HG03045 (cell line): ENCODE measurements around the gene ADAMTS14.

Experiments used
- ATAC-seq: cut with Tn5 transposase; IDR thresholded peaks from one replicate; pipeline ENCODE4 v1.9.1; 2021; ENCODE audit warnings: mild to moderate bottlenecking, moderate library complexity; ENCODE audit not compliant: unreplicated experiment

The ADAMTS14 gene

GRCh38 chr10:70781461-70782051, 109.2 kb downstream of the ADAMTS14 start:
- ATAC-seq = no peak

- ATAC-seq = no peak
These were observed 109.9 kb downstream of the ADAMTS14 start for GRCh38 chr10:70782086-70782745.

- no peak for ATAC-seq
These were observed 110.7 kb downstream of the ADAMTS14 start for GRCh38 chr10:70782746-70783680.

GRCh38 chr10:70784016-70784415, 111.7 kb downstream of the ADAMTS14 start:
- no peak for ATAC-seq

- no peak for ATAC-seq
These were observed 112.2 kb downstream of the ADAMTS14 start for GRCh38 chr10:70784471-70784870.

- no peak for ATAC-seq
These were observed 112.9 kb downstream of the ADAMTS14 start, which contains the start of gene TBATA for GRCh38 chr10:70785190-70785589. Gene TBATA, minus strand, starts transcription at chr10:70785377. Its CDS starts 1,998 bp downstream, at chr10:70783379.

GRCh38 chr10:70786799-70787415, 114.6 kb downstream of the ADAMTS14 start:
- ATAC-seq = no peak

GRCh38 chr10:70791386-70792039, 119.2 kb downstream of the ADAMTS14 start:
- no peak for ATAC-seq

GRCh38 chr10:70795613-70796012, 123.3 kb downstream of the ADAMTS14 start:
- no peak for ATAC-seq

- ATAC-seq = no peak
These were observed 125.5 kb downstream of the ADAMTS14 start for GRCh38 chr10:70797840-70798239.

GRCh38 chr10:70799124-70799523, 126.8 kb downstream of the ADAMTS14 start:
- ATAC-seq = no peak

GRCh38 chr10:70801854-70802253, 129.5 kb downstream of the ADAMTS14 start:
- no peak for ATAC-seq

GRCh38 chr10:70803775-70804420, 131.6 kb downstream of the ADAMTS14 start:
- no peak for ATAC-seq

GRCh38 chr10:70804421-70804808, 132.1 kb downstream of the ADAMTS14 start:
- ATAC-seq = no peak

GRCh38 chr10:70805619-70806215, 133.4 kb downstream of the ADAMTS14 start:
- no peak for ATAC-seq

- no peak for ATAC-seq
These were observed 134.5 kb downstream of the ADAMTS14 start for GRCh38 chr10:70806841-70807240.

- ATAC-seq = no peak
These were observed 135.2 kb downstream of the ADAMTS14 start for GRCh38 chr10:70807556-70807955.

GRCh38 chr10:70809011-70809611, 136.8 kb downstream of the ADAMTS14 start:
- no peak for ATAC-seq

GRCh38 chr10:70809726-70810125, 137.4 kb downstream of the ADAMTS14 start:
- no peak for ATAC-seq
